Small intestine (tissue), 7 donors: ENCODE data around the gene GAD1. TPM values are rescaled to one million over a fixed set of nuclear protein-coding genes. Genes with fewer than 3 reads are reported as not detected.

Source experiments
- DNase-seq, 2 donors: peaks; one replicate each; pipeline versions ENCODE4 v3.0.0 to v3.0.0-alpha.2; 2013
- FAIRE-seq: peaks from 2 replicates; lab custom pipeline; 2012; peaks lifted over from hg19 to GRCh38; lab: Jason Lieb, UNC
- H3K27ac ChIP-seq, 3 donors: one replicate each; pipeline ENCODE4 v1.5.1; 2013; ENCODE audit warnings: low read length in 2 of 3, mild to moderate bottlenecking in 2 of 3, control low read depth in 1 of 3, inconsistent platforms in 1 of 3, low read depth in 1 of 3, moderate library complexity in 1 of 3
- H3K27me3 ChIP-seq, 3 donors: one replicate each; pipeline ENCODE4 v1.6.1; 2013; ENCODE audit warnings: low read length in 3 of 3, inconsistent platforms in 1 of 3; ENCODE audit not compliant: control insufficient read depth in 3 of 3, insufficient read depth in 3 of 3
- H3K36me3 ChIP-seq, 3 donors: one replicate each; pipeline ENCODE4 v1.6.1; 2013; ENCODE audit warnings: low read length in 3 of 3, inconsistent platforms in 1 of 3, low read depth in 1 of 3, mild to moderate bottlenecking in 1 of 3, moderate library complexity in 1 of 3; ENCODE audit not compliant: control insufficient read depth in 3 of 3, insufficient read depth in 2 of 3
- H3K4me1 ChIP-seq, 3 donors: one replicate each; pipeline ENCODE4 v1.6.1; 2013; ENCODE audit warnings: low read length in 2 of 3, inconsistent platforms in 1 of 3, low read depth in 1 of 3, mild to moderate bottlenecking in 1 of 3, moderate library complexity in 1 of 3; ENCODE audit not compliant: control insufficient read depth in 3 of 3, insufficient read depth in 2 of 3
- H3K4me3 ChIP-seq, 3 donors: one replicate each; pipeline ENCODE4 v1.5.1; 2013; ENCODE audit warnings: low read length in 3 of 3, control low read depth in 1 of 3, inconsistent platforms in 1 of 3, low read depth in 1 of 3, mild to moderate bottlenecking in 1 of 3, moderate library complexity in 1 of 3
- H3K9me3 ChIP-seq, 2 donors: one replicate each; pipeline ENCODE4 v1.6.1; 2013; ENCODE audit warnings: low read depth in 1 of 2, low read length in 1 of 2; ENCODE audit not compliant: control insufficient read depth in 2 of 2, insufficient read depth in 1 of 2
- WGBS, 3 donors: extraction: QIAGEN DNeasy Blood & Tissue Kit; methylation state at CpG; one replicate each; pipeline ENCODE4 v1.1.7; 2013; 5-methylcytosine and 5-hydroxymethylcytosine counted together
- polyA plus RNA-seq, 4 donors: library from polyadenylated mRNA; stranded (reverse) in 3 of 4; unstranded in 1 of 4; fragments of 200-250 nt in 3 of 4; fragments of 120-200 nt in 1 of 4; gene quantifications; one replicate each; pipeline versions ENCODE4 v1.2.1 to v1.2.3, GENCODE V29; 2013
- donor health status: healthy with polysubstance abuse.
- donor health status: control.
- donor health status: control.
- donor health status: Bipolar disorder and iron deficiency.
- donor health status: healthy.

GAD1 gene
- polyA plus RNA-seq, 4 donors = 0.07 to 0.21 TPM; not detected in 2

- no peak overlapping the region for H3K4me3 ChIP-seq
- H3K4me1 ChIP-seq = no peaks in the 10 kb centered on the region
- no peak overlapping the region for H3K27ac ChIP-seq
- DNase-seq = no peak
- FAIRE-seq = no peak
- H3K9me3 ChIP-seq = no peaks in the 10 kb centered on the region
- peaks cover 0 to 3% (median 0%) of the 10 kb centered on the region in 3 donors for H3K27me3 ChIP-seq
- 95 to 100% (median 96%) methylated on average over 1 of the region's 1 CpG for WGBS, 3 donors
- no peaks in the 10 kb centered on the region for H3K36me3 ChIP-seq
Measured at GRCh38 chr2:170779304-170779703, 37.4 kb upstream of the GAD1 start.

- no peak for FAIRE-seq
Measured at GRCh38 chr2:170782673-170783072, 34.0 kb upstream of the GAD1 start.

GRCh38 chr2:170783549-170783948, 33.1 kb upstream of the GAD1 start:
- 97 to 100% (median 100%) methylated on average over 1 of the region's 1 CpG for WGBS, 3 donors
- H3K27me3 ChIP-seq = peaks cover 0 to 2% (median 0%) of the 10 kb centered on the region in 3 donors
- no peak overlapping the region for H3K27ac ChIP-seq
- H3K36me3 ChIP-seq = no peaks in the 10 kb centered on the region
- FAIRE-seq (no peak), DNase-seq (no peak)
- H3K4me1 ChIP-seq = no peaks in the 10 kb centered on the region
- H3K9me3 ChIP-seq = no peaks in the 10 kb centered on the region
- no peak overlapping the region for H3K4me3 ChIP-seq

More at GRCh38 chr2:170782673-170783072, 34.0 kb upstream of the GAD1 start:
- 79 to 84% (median 80%) methylated on average over 2 of the region's 2 CpGs for WGBS, 3 donors
- no peak for DNase-seq
- no peaks in the 10 kb centered on the region for H3K36me3 ChIP-seq
- H3K27me3 ChIP-seq = peaks cover 0 to 2% (median 0%) of the 10 kb centered on the region in 3 donors
- no peaks in the 10 kb centered on the region for H3K4me1 ChIP-seq
- H3K9me3 ChIP-seq = no peaks in the 10 kb centered on the region
- H3K4me3 ChIP-seq = no peak overlapping the region
- no peak overlapping the region for H3K27ac ChIP-seq

- Histone ChIP-seq H3K4me1 (no peaks in the 10 kb centered on the region), H3K36me3 (no peaks in the 10 kb centered on the region), H3K27ac (no peak overlapping the region), H3K4me3 (no peak overlapping the region), H3K27me3 (peaks cover 0 to 14% (median 11%) of the 10 kb centered on the region in 3 donors), H3K9me3 (no peaks in the 10 kb centered on the region)
- DNase-seq (no peak), FAIRE-seq (no peak)
Measured at GRCh38 chr2:170798996-170799395, 17.7 kb upstream of the GAD1 start.

GRCh38 chr2:170806548-170806947, 10.1 kb upstream of the GAD1 start:
- FAIRE-seq = no peak
- no peaks in the 10 kb centered on the region for H3K36me3 ChIP-seq
- peaks cover 0 to 12% (median 6%) of the 10 kb centered on the region in 3 donors for H3K27me3 ChIP-seq
- no peak for DNase-seq
- no peak overlapping the region for H3K4me3 ChIP-seq
- 88 to 96% (median 92%) methylated on average over 2 of the region's 2 CpGs for WGBS, 3 donors
- no peaks in the 10 kb centered on the region for H3K4me1 ChIP-seq
- H3K27ac ChIP-seq = no peak overlapping the region
- no peaks in the 10 kb centered on the region for H3K9me3 ChIP-seq

GRCh38 chr2:170812710-170813600, 3.7 kb upstream of the GAD1 start:
- peaks cover 16 to 54% (median 25%) of the 10 kb centered on the region in 3 donors for H3K27me3 ChIP-seq
- peaks cover 5 to 24% (median 7%) of the 10 kb centered on the region in 3 donors for H3K4me1 ChIP-seq
- H3K27ac ChIP-seq = no peak overlapping the region
- DNase-seq = peak; percentile 80 to 81
- H3K36me3 ChIP-seq = no peaks in the 10 kb centered on the region
- no peak overlapping the region for H3K4me3 ChIP-seq
- FAIRE-seq = no peak
- 5% methylated on average over 14 of the region's 14 CpGs for WGBS, 3 donors
- no peaks in the 10 kb centered on the region for H3K9me3 ChIP-seq

GRCh38 chr2:170813611-170814532, 2.8 kb upstream of the GAD1 start:
- Histone ChIP-seq H3K27me3 (peaks cover 16 to 63% (median 32%) of the 10 kb centered on the region in 3 donors), H3K27ac (no peak overlapping the region), H3K9me3 (no peaks in the 10 kb centered on the region), H3K36me3 (no peaks in the 10 kb centered on the region), H3K4me3 (no peak overlapping the region), H3K4me1 (peaks cover 5 to 31% (median 7%) of the 10 kb centered on the region in 3 donors)
- FAIRE-seq (no peak), DNase-seq (peak; percentile 15 to 76)
- WGBS, 3 donors = 5 to 10% (median 9%) methylated on average over 41 of the region's 41 CpGs
